KMS-11 (cell line): Measurements from ENCODE around the gene VPS51.

Experiments
- H2AFZ ChIP-seq: fragments of 200-600 bp; sonication (generic); 2 replicates; pipeline ENCODE4 v1.6.1; 2016; ENCODE audit warnings: antibody characterized with exemption, mixed run types, low read depth
- H3K27ac ChIP-seq: fragments of 200-600 bp; sonication (generic); 2 replicates; pipeline ENCODE4 v1.6.1; 2016; ENCODE audit warnings: mild to moderate bottlenecking, mixed run types
- H3K27me3 ChIP-seq: fragments of 200-600 bp; sonication (generic); 2 replicates; pipeline ENCODE4 v1.6.1; 2017; ENCODE audit warnings: mild to moderate bottlenecking, low read depth, mixed run types, moderate library complexity; ENCODE audit not compliant: insufficient read depth
- H3K36me3 ChIP-seq: fragments of 200-600 bp; sonication (generic); 2 replicates; pipeline ENCODE4 v1.6.1; 2017; ENCODE audit warnings: mild to moderate bottlenecking, mixed run types; ENCODE audit not compliant: insufficient read depth
- H3K4me1 ChIP-seq: fragments of 200-600 bp; sonication (generic); 2 replicates; pipeline ENCODE4 v1.6.1; 2016; ENCODE audit warnings: mild to moderate bottlenecking, low read depth, mixed run types; ENCODE audit not compliant: poor library complexity, severe bottlenecking
- H3K4me2 ChIP-seq: fragments of 200-600 bp; sonication (generic); 2 replicates; pipeline ENCODE4 v1.7.0; 2016; ENCODE audit warnings: mild to moderate bottlenecking, mixed run types
- H3K4me3 ChIP-seq: fragments of 200-600 bp; sonication (generic); IDR thresholded peaks from 2 replicates; pipeline ENCODE4 v1.6.1; 2017; ENCODE audit warnings: low read depth, low read length, mixed read lengths; ENCODE audit not compliant: insufficient read depth
- H3K79me2 ChIP-seq: fragments of 200-600 bp; sonication (generic); 2 replicates; pipeline ENCODE4 v1.6.1; 2016; ENCODE audit warnings: low read depth, mixed run types; ENCODE audit not compliant: insufficient read depth
- H3K9ac ChIP-seq: fragments of 200-600 bp; sonication (generic); 2 replicates; pipeline ENCODE4 v1.6.1; 2016; ENCODE audit warnings: mild to moderate bottlenecking, mixed run types
- H4K20me1 ChIP-seq: fragments of 200-600 bp; sonication (generic); 2 replicates; pipeline ENCODE4 v1.6.1; 2016; ENCODE audit warnings: mild to moderate bottlenecking, mixed run types; ENCODE audit not compliant: insufficient read depth
- CTCF ChIP-seq: fragments of 200-600 bp; sonication (generic); conservative IDR thresholded peaks from 2 replicates; pipeline ENCODE4 v1.6.1; 2017; ENCODE audit warnings: low read depth, mild to moderate bottlenecking, antibody characterized with exemption, low read length, moderate library complexity, mixed read lengths

VPS51 gene

GRCh38 chr11:65090628-65091027 lies 5.4 kb upstream of the VPS51 start:
- no peak for TF ChIP-seq CTCF
- H3K4me2 ChIP-seq: peak overlapping the region; percentile 68
- no peak overlapping the region for H2AFZ ChIP-seq
- no peak overlapping the region for H3K4me3 ChIP-seq
- peaks cover 91% of the 10 kb centered on the region for H3K4me1 ChIP-seq
- peaks cover 2% of the 10 kb centered on the region; the same call in 1 of the 2 replicates for H3K79me2 ChIP-seq
- peak overlapping the region; percentile 43; the same call in 1 of the 2 replicates for H3K9ac ChIP-seq
- H4K20me1 ChIP-seq: no peaks in the 10 kb centered on the region
- peak overlapping the region; percentile 82 for H3K27ac ChIP-seq
- no peaks in the 10 kb centered on the region for H3K36me3 ChIP-seq
- no peaks in the 10 kb centered on the region for H3K27me3 ChIP-seq

GRCh38 chr11:65095427-65095826 lies 587 bp upstream of the VPS51 start:
- peaks cover 70% of the 10 kb centered on the region for H3K4me1 ChIP-seq
- no peaks in the 10 kb centered on the region for H4K20me1 ChIP-seq
- H3K27ac ChIP-seq: peak overlapping the region; percentile 75; the same call in 1 of the 2 replicates
- no peak overlapping the region for H3K4me3 ChIP-seq
- H3K9ac ChIP-seq: peak overlapping the region; percentile 78; the same call in 1 of the 2 replicates
- peak overlapping the region; percentile 59 for H3K4me2 ChIP-seq
- no peak for TF ChIP-seq CTCF
- peak overlapping the region; percentile 92 for H2AFZ ChIP-seq
- no peaks in the 10 kb centered on the region for H3K36me3 ChIP-seq
- no peaks in the 10 kb centered on the region for H3K27me3 ChIP-seq
- peaks cover 26% of the 10 kb centered on the region; the same call in 1 of the 2 replicates for H3K79me2 ChIP-seq

GRCh38 chr11:65096926-65097325 lies 912 bp downstream of the VPS51 start:
- Histone ChIP-seq H4K20me1 (no peaks in the 10 kb centered on the region), H3K4me1 (peaks cover 56% of the 10 kb centered on the region), H3K27ac (peak overlapping the region; percentile 23; the same call in 1 of the 2 replicates), H3K79me2 (peaks cover 31% of the 10 kb centered on the region; the same call in 1 of the 2 replicates), H3K27me3 (no peaks in the 10 kb centered on the region), H3K4me3 (no peak overlapping the region), H2AFZ (no peak overlapping the region), H3K9ac (no peak overlapping the region; the same call in 1 of the 2 replicates), H3K36me3 (no peaks in the 10 kb centered on the region), H3K4me2 (peak overlapping the region; percentile 49)
- TF ChIP-seq CTCF: no peak

GRCh38 chr11:65100674-65101350 lies 4.8 kb downstream of the VPS51 start:
- Histone ChIP-seq H3K79me2 (peaks cover 31% of the 10 kb centered on the region; the same call in 1 of the 2 replicates), H3K36me3 (no peaks in the 10 kb centered on the region)

More at GRCh38 chr11:65100674-65101350, 4.8 kb downstream of the VPS51 start:
- Histone ChIP-seq H3K4me2 (no peak overlapping the region), H4K20me1 (no peaks in the 10 kb centered on the region), H3K4me1 (peaks cover 35% of the 10 kb centered on the region), H2AFZ (no peak overlapping the region), H3K4me3 (no peak overlapping the region), H3K9ac (no peak overlapping the region), H3K27me3 (no peaks in the 10 kb centered on the region), H3K27ac (no peak overlapping the region)
- peak; percentile 35; the same call in 1 of the 2 replicates for TF ChIP-seq CTCF
